Spleen (tissue), 7 donors: ENCODE data around the gene DDAH1.

ENCODE experiments used
- CTCF ChIP-seq, 11 experiments: fragments of 200-600 bp in 7 of 11; fragments of 450-650 bp in 4 of 11; sonication (generic) in 4 of 11; IDR thresholded peaks in 8 of 11; conservative IDR thresholded peaks in 3 of 11; 1 replicate in 7 of 11; 2 replicates in 4 of 11; pipeline versions ENCODE4 v1.4.0 to v1.8.0; 2016 to 2021; ENCODE audit warnings: antibody characterized with exemption in 11 of 11, inconsistent platforms in 4 of 11, mild to moderate bottlenecking in 1 of 11
- POLR2A ChIP-seq, 3 donors: fragments of 450-650 bp; IDR thresholded peaks; one replicate each; pipeline ENCODE4 v1.5.1; 2017; ENCODE audit warnings: antibody characterized with exemption in 3 of 3, mild to moderate bottlenecking in 1 of 3
- POLR2AphosphoS5 ChIP-seq, 3 donors: sonication (generic); formaldehyde crosslinking; IDR thresholded peaks; one replicate each; pipeline ENCODE4 v1.5.1; 2017; ENCODE audit warnings: antibody characterized with exemption in 3 of 3
- donor health status: DM: no; HTN: no; CAD: no; lungs with moderate emphysema.
- donor health status: DM: no; HTN: no; CAD: no.
- donor health status: DM: no; HTN: no; CAD: no.

GRCh38 chr1:85480566-85480965, 15.6 kb upstream of the DDAH1 start:
- no peak for TF ChIP-seq POLR2A (IDR thresholded peaks at IDR 0.05)
- no peak for TF ChIP-seq CTCF (IDR thresholded peaks at IDR 0.05 in 8 of 11, conservative IDR thresholded peaks at IDR 0.05 in 3 of 11)
- TF ChIP-seq POLR2AphosphoS5 (IDR thresholded peaks at IDR 0.05) = no peak
